Urothelium cell line (cell line): ENCODE results near the gene FMO3.

Experiments
- DNase-seq: peaks from one replicate; pipeline ENCODE4 v3.0.0; 2011; ENCODE audit warnings: low spot score, mixed read lengths
- FAIRE-seq: peaks from 2 replicates; lab custom pipeline; 2011; peaks lifted over from hg19 to GRCh38; lab: Jason Lieb, UNC

FMO3 gene

GRCh38 chr1:171155484-171155883 is 64.8 kb downstream of the FMO3 start:
- FAIRE-seq, result no peak
- no peak for DNase-seq

- FAIRE-seq (no peak), DNase-seq (no peak)
Observed at GRCh38 chr1:171158096-171158495, 67.4 kb downstream of the FMO3 start.

GRCh38 chr1:171158551-171158950 is 67.8 kb downstream of the FMO3 start:
- FAIRE-seq (no peak), DNase-seq (no peak)

- FAIRE-seq, result no peak
- no peak for DNase-seq
Observed at GRCh38 chr1:171159148-171159547, 68.4 kb downstream of the FMO3 start.

GRCh38 chr1:171160211-171160610 is 69.5 kb downstream of the FMO3 start:
- no peak for DNase-seq
- FAIRE-seq, result no peak

GRCh38 chr1:171160639-171161354 is 70.1 kb downstream of the FMO3 start:
- no peak for FAIRE-seq
- no peak for DNase-seq

GRCh38 chr1:171161431-171161830 is 70.7 kb downstream of the FMO3 start:
- DNase-seq (no peak), FAIRE-seq (no peak)

GRCh38 chr1:171166361-171166760 is 75.7 kb downstream of the FMO3 start:
- no peak for FAIRE-seq
- no peak for DNase-seq
